ENCODE results near the gene ZNF195.
"Not testable (repeated sequence)": the region's sequence is repeated elsewhere in the genome, so short reads cannot be mapped to it uniquely, and the experiment has no call there.

The ZNF195 gene

DNA sequence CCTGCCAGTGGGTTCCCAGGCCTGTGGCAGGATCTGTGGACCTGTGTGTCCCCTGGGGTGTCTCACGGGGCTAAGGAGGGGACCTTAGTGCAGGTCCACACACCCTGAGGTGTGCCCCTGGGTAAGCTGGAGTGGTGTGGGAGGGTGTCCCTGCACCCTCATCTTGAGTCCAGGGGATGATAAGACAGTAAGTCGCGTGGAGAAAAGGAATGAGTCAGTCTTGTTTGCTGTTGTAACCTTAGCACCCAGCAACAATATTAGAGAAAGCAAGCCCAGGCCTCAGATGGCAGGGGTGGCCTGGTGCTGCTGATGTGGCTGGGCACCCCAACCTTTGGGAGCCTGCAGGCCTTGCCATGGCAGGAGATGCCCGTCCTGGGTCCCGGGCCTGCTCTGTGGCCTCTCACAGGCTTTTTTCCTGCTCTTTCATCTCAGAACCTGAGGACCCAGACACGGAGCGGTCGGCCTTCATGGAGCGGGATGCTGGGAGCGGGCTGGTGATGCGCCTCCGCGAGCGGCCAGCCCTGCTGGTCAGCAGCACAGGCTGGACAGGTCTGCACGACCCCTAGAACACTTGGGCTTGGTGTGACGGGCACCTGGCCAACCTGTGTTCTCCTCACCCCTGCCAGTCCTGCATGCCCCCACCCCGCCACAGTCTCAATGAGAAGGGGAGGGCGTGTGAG lies 23.4 kb upstream of the ZNF195 start:
- H3K9ac ChIP-seq (ENCODE audit: low read length in 5 of 5); H3K27me3 ChIP-seq (ENCODE audit: control insufficient read depth in 5 of 5, insufficient read depth in 4 of 5, low read length in 5 of 5); H3K9me3 ChIP-seq (ENCODE audit: control insufficient read depth in 5 of 5, low read length in 5 of 5); H3K4me3 ChIP-seq (ENCODE audit: low read depth in 1 of 5, low read length in 5 of 5); H3K36me3 ChIP-seq (ENCODE audit: control insufficient read depth in 5 of 5, insufficient read depth in 5 of 5, low read length in 5 of 5); H3K27ac ChIP-seq (ENCODE audit: low read depth, low read length); H3K4me1 ChIP-seq (ENCODE audit: control insufficient read depth in 5 of 5, insufficient read depth in 5 of 5, low read length in 5 of 5): not testable (repeated sequence)

DNA sequence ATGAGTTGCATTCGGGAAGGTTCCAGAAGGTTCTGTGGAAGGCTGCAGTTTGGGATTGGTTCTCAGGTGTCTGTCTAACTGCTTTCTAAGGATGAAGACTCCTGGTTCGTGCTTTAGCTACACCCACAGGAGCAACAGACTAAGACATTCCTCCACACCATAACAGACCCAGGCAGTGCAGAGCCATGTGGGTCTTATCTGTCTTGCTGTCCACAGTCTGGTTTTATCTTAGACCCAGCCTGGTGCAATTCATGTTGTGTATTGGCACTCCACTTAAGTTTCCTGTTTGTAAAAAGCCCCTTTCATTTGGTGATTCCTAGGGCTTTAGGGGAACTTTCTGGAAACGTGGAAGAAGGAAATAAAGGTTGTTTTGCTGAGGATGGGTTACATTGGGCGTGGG lies 22.1 kb upstream of the ZNF195 start:
- not testable (repeated sequence) for H3K27ac ChIP-seq (ENCODE audit: low read depth, low read length); H3K36me3 ChIP-seq (ENCODE audit: control insufficient read depth in 5 of 5, insufficient read depth in 5 of 5, low read length in 5 of 5); H3K27me3 ChIP-seq (ENCODE audit: control insufficient read depth in 5 of 5, insufficient read depth in 4 of 5, low read length in 5 of 5); H3K4me3 ChIP-seq (ENCODE audit: low read depth in 1 of 5, low read length in 5 of 5); H3K9ac ChIP-seq (ENCODE audit: low read length in 5 of 5); H3K4me1 ChIP-seq (ENCODE audit: control insufficient read depth in 5 of 5, insufficient read depth in 5 of 5, low read length in 5 of 5); H3K9me3 ChIP-seq (ENCODE audit: control insufficient read depth in 5 of 5, low read length in 5 of 5)

- H3K27me3 ChIP-seq (ENCODE audit: control insufficient read depth in 5 of 5, insufficient read depth in 4 of 5, low read length in 5 of 5); H3K27ac ChIP-seq (ENCODE audit: low read depth, low read length); H3K9ac ChIP-seq (ENCODE audit: low read length in 5 of 5); H3K4me1 ChIP-seq (ENCODE audit: control insufficient read depth in 5 of 5, insufficient read depth in 5 of 5, low read length in 5 of 5); H3K4me3 ChIP-seq (ENCODE audit: low read depth in 1 of 5, low read length in 5 of 5); H3K9me3 ChIP-seq (ENCODE audit: control insufficient read depth in 5 of 5, low read length in 5 of 5); H3K36me3 ChIP-seq (ENCODE audit: control insufficient read depth in 5 of 5, insufficient read depth in 5 of 5, low read length in 5 of 5): not testable (repeated sequence)
Measured at GRCh38 chr11:3398509-3398908, 19.6 kb upstream of the ZNF195 start.

DNA sequence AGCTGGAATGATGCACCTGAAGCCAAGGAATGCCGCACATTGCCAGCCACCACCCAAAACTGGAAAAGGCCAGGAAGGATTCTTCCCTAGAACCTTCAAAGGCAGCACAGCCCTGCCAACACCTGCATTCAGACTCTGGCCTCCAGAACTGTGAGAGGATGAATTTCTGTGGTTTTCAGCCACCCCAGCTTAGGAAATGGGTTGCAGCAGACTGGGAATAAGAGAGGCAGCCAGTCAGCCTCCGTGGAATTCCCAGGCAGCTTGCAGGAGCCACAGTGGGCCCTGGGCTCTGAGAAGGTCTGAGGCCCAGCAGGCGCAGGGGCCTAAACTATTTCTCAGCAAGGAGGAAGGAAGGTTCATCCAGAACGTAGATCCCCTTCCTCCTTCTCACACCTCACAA lies 19.2 kb upstream of the ZNF195 start:
- not testable (repeated sequence) for H3K4me3 ChIP-seq (ENCODE audit: low read depth in 1 of 5, low read length in 5 of 5); H3K9me3 ChIP-seq (ENCODE audit: control insufficient read depth in 5 of 5, low read length in 5 of 5); H3K9ac ChIP-seq (ENCODE audit: low read length in 5 of 5); H3K27me3 ChIP-seq (ENCODE audit: control insufficient read depth in 5 of 5, insufficient read depth in 4 of 5, low read length in 5 of 5); H3K4me1 ChIP-seq (ENCODE audit: control insufficient read depth in 5 of 5, insufficient read depth in 5 of 5, low read length in 5 of 5); H3K27ac ChIP-seq (ENCODE audit: low read depth, low read length); H3K36me3 ChIP-seq (ENCODE audit: control insufficient read depth in 5 of 5, insufficient read depth in 5 of 5, low read length in 5 of 5)

GRCh38 chr11:3397210-3397609 lies 18.3 kb upstream of the ZNF195 start:
- H3K27me3 ChIP-seq (ENCODE audit: control insufficient read depth in 5 of 5, insufficient read depth in 4 of 5, low read length in 5 of 5); H3K4me3 ChIP-seq (ENCODE audit: low read depth in 1 of 5, low read length in 5 of 5); H3K4me1 ChIP-seq (ENCODE audit: control insufficient read depth in 5 of 5, insufficient read depth in 5 of 5, low read length in 5 of 5); H3K9me3 ChIP-seq (ENCODE audit: control insufficient read depth in 5 of 5, low read length in 5 of 5); H3K27ac ChIP-seq (ENCODE audit: low read depth, low read length); H3K9ac ChIP-seq (ENCODE audit: low read length in 5 of 5); H3K36me3 ChIP-seq (ENCODE audit: control insufficient read depth in 5 of 5, insufficient read depth in 5 of 5, low read length in 5 of 5): not testable (repeated sequence)

DNA sequence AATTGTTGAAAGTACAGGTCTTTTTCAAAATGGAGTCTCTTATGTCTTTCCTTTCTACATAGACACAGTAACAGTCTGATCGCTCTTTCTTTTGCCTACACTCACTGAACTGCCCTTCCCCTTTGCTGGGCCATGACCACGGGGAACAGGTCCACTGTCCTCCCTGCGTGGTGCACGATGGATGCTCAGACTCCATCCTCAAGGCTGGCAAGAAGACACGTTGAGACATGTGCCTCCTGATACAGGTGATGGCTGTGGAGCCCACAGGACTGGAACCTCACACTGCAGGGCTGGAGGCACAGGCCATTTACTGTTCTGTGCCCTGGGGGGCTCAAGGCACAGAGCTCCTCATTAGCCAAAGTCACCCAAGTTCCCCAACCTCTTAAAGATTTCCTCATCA lies 16.5 kb upstream of the ZNF195 start:
- H3K9ac ChIP-seq (ENCODE audit: low read length in 5 of 5); H3K4me3 ChIP-seq (ENCODE audit: low read depth in 1 of 5, low read length in 5 of 5): not testable (repeated sequence)

DNA sequence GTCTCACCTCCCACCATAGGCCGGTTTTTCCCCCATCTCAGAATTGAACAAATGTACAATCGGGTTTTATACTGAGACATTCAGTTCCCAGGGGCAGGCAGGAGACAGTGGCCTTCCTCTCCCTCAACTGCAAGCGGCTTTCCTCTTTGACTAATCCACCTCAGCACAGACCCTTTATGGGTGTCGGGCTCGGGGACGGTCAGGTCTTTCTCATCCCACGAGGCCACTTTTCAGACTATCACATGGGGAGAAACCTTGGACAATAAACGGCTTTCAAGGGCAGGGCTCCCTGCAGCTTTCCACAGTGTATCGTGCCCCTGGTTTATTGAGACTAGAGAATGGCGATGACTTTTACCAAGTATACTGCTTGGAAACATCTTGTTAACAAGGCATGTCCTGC lies 16.0 kb upstream of the ZNF195 start:
- H3K36me3 ChIP-seq (ENCODE audit: control insufficient read depth in 5 of 5, insufficient read depth in 5 of 5, low read length in 5 of 5); H3K27me3 ChIP-seq (ENCODE audit: control insufficient read depth in 5 of 5, insufficient read depth in 4 of 5, low read length in 5 of 5); H3K9ac ChIP-seq (ENCODE audit: low read length in 5 of 5); H3K4me3 ChIP-seq (ENCODE audit: low read depth in 1 of 5, low read length in 5 of 5); H3K4me1 ChIP-seq (ENCODE audit: control insufficient read depth in 5 of 5, insufficient read depth in 5 of 5, low read length in 5 of 5); H3K9me3 ChIP-seq (ENCODE audit: control insufficient read depth in 5 of 5, low read length in 5 of 5); H3K27ac ChIP-seq (ENCODE audit: low read depth, low read length): not testable (repeated sequence)

More for the DNA sequence above, 16.5 kb upstream of the ZNF195 start:
- not testable (repeated sequence) for H3K9me3 ChIP-seq (ENCODE audit: control insufficient read depth in 5 of 5, low read length in 5 of 5); H3K4me1 ChIP-seq (ENCODE audit: control insufficient read depth in 5 of 5, insufficient read depth in 5 of 5, low read length in 5 of 5); H3K27ac ChIP-seq (ENCODE audit: low read depth, low read length); H3K27me3 ChIP-seq (ENCODE audit: control insufficient read depth in 5 of 5, insufficient read depth in 4 of 5, low read length in 5 of 5); H3K36me3 ChIP-seq (ENCODE audit: control insufficient read depth in 5 of 5, insufficient read depth in 5 of 5, low read length in 5 of 5)

GRCh38 chr11:3393450-3393849 lies 14.5 kb upstream of the ZNF195 start:
- H3K27me3 ChIP-seq (ENCODE audit: control insufficient read depth in 5 of 5, insufficient read depth in 4 of 5, low read length in 5 of 5); H3K27ac ChIP-seq (ENCODE audit: low read depth, low read length); H3K4me1 ChIP-seq (ENCODE audit: control insufficient read depth in 5 of 5, insufficient read depth in 5 of 5, low read length in 5 of 5); H3K4me3 ChIP-seq (ENCODE audit: low read depth in 1 of 5, low read length in 5 of 5); H3K9me3 ChIP-seq (ENCODE audit: control insufficient read depth in 5 of 5, low read length in 5 of 5); H3K9ac ChIP-seq (ENCODE audit: low read length in 5 of 5); H3K36me3 ChIP-seq (ENCODE audit: control insufficient read depth in 5 of 5, insufficient read depth in 5 of 5, low read length in 5 of 5): not testable (repeated sequence)

GRCh38 chr11:3382613-3383285 lies 3.8 kb upstream of the ZNF195 start:
- Histone ChIP-seq H3K36me3 (ENCODE audit: control insufficient read depth in 5 of 5, insufficient read depth in 5 of 5, low read length in 5 of 5) (peaks cover 11 to 28% (median 23%) of the 10 kb centered on the region in 5 donors), H3K27ac (ENCODE audit: low read depth, low read length) (no peak overlapping the region), H3K4me1 (ENCODE audit: control insufficient read depth in 5 of 5, insufficient read depth in 5 of 5, low read length in 5 of 5) (peaks cover 2 to 39% (median 29%) of the 10 kb centered on the region in 5 donors), H3K4me3 (ENCODE audit: low read depth in 1 of 5, low read length in 5 of 5) (no peak overlapping the region), H3K27me3 (ENCODE audit: control insufficient read depth in 5 of 5, insufficient read depth in 4 of 5, low read length in 5 of 5) (no peaks in the 10 kb centered on the region), H3K9me3 (ENCODE audit: control insufficient read depth in 5 of 5, low read length in 5 of 5) (no peaks in the 10 kb centered on the region), H3K9ac (ENCODE audit: low read length in 5 of 5) (no peak overlapping the region)

- Histone ChIP-seq H3K27me3 (ENCODE audit: control insufficient read depth in 5 of 5, insufficient read depth in 4 of 5, low read length in 5 of 5) (no peaks in the 10 kb centered on the region), H3K36me3 (ENCODE audit: control insufficient read depth in 5 of 5, insufficient read depth in 5 of 5, low read length in 5 of 5) (peaks cover 11 to 32% (median 23%) of the 10 kb centered on the region in 5 donors), H3K4me1 (ENCODE audit: control insufficient read depth in 5 of 5, insufficient read depth in 5 of 5, low read length in 5 of 5) (peaks cover 2 to 46% (median 34%) of the 10 kb centered on the region in 5 donors), H3K27ac (ENCODE audit: low read depth, low read length) (peak overlapping the region; percentile 84), H3K4me3 (ENCODE audit: low read depth in 1 of 5, low read length in 5 of 5) (peak overlapping the region in 1 of 5 donors; percentile 57), H3K9ac (ENCODE audit: low read length in 5 of 5) (peak overlapping the region in 1 of 5 donors; percentile 42), H3K9me3 (ENCODE audit: control insufficient read depth in 5 of 5, low read length in 5 of 5) (no peaks in the 10 kb centered on the region)
Measured at GRCh38 chr11:3381794-3382193, 2.8 kb upstream of the ZNF195 start.

All from subcutaneous abdominal adipose tissue (tissue), 5 donors.